ENCODE data around the gene GCA.

GCA gene

DNA sequence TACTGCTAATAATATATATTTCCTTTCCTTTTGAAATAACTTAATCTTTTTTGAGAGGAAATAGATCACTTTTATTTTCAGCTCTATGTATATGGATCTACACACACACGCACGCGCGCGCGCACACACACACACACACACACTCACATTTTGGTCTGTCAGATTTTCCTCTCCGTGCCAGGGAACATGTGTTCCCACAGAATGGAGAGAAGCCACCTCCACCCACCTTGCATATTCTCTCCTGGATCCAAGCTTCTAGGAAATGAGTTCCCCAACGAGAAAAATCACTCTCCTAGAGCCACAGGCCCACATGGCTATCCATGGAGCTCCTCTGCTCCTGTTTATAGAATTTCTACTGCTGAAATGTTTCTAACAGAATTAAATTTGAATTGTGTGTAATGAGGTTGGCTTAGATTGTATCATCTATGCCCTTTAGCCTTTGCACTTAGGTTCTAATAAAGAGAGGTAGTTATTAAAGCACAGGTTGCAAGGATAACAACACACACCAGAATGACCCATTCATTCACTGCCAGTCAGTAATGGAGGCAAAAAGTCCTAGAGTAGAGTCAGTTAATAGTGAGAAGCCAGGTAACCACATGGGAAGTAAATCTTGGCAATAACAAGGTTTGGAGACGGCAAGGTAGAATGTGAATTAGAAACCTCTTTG is 45.1 kb upstream of the GCA start:
- no peaks in the 10 kb centered on the region for H3F3A ChIP-seq (ENCODE audit: insufficient read depth, low read length)
- H2AFZ ChIP-seq (ENCODE audit: low read length), result no peak overlapping the region
- TF ChIP-seq EZH2 (IDR thresholded peaks at IDR 0.05; ENCODE audit: borderline replicate concordance, low read length), result no peak
- TF ChIP-seq, protein P1, sequence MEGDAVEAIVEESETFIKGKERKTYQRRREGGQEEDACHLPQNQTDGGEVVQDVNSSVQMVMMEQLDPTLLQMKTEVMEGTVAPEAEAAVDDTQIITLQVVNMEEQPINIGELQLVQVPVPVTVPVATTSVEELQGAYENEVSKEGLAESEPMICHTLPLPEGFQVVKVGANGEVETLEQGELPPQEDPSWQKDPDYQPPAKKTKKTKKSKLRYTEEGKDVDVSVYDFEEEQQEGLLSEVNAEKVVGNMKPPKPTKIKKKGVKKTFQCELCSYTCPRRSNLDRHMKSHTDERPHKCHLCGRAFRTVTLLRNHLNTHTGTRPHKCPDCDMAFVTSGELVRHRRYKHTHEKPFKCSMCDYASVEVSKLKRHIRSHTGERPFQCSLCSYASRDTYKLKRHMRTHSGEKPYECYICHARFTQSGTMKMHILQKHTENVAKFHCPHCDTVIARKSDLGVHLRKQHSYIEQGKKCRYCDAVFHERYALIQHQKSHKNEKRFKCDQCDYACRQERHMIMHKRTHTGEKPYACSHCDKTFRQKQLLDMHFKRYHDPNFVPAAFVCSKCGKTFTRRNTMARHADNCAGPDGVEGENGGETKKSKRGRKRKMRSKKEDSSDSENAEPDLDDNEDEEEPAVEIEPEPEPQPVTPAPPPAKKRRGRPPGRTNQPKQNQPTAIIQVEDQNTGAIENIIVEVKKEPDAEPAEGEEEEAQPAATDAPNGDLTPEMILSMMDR (IDR thresholded peaks at IDR 0.05; ENCODE audit: low read length), result no peak
- no peaks in the 10 kb centered on the region for H3K36me3 ChIP-seq (ENCODE audit: insufficient read depth, low read length)
- no peak overlapping the region for H3K4me3 ChIP-seq (ENCODE audit: low read depth, low read length, poor library complexity, severe bottlenecking)
- peaks cover 3% of the 10 kb centered on the region for H3K4me1 ChIP-seq (ENCODE audit: insufficient read depth, low read length, severe bottlenecking)
- no peaks in the 10 kb centered on the region for H4K20me1 ChIP-seq (ENCODE audit: insufficient read depth, low read length)
- no peak overlapping the region for H3K9ac ChIP-seq (ENCODE audit: low read length)
- H3K79me2 ChIP-seq (ENCODE audit: insufficient read depth, low read length), result no peaks in the 10 kb centered on the region
- no peaks in the 10 kb centered on the region for H3K9me3 ChIP-seq (ENCODE audit: low read length)
- H3K9me2 ChIP-seq (ENCODE audit: low read depth, low read length), result no peaks in the 10 kb centered on the region
- H3K27me3 ChIP-seq (ENCODE audit: insufficient read depth, low read length), result no peaks in the 10 kb centered on the region
- H3K4me2 ChIP-seq (ENCODE audit: low read length), result no peak overlapping the region
- H3K27ac ChIP-seq (ENCODE audit: low read depth, low read length, poor library complexity, severe bottlenecking), result no peak overlapping the region

- Histone ChIP-seq H3K27ac (ENCODE audit: low read depth, low read length, poor library complexity, severe bottlenecking) (no peak overlapping the region), H3F3A (ENCODE audit: insufficient read depth, low read length) (no peaks in the 10 kb centered on the region), H3K9me2 (ENCODE audit: low read depth, low read length) (no peaks in the 10 kb centered on the region), H3K36me3 (ENCODE audit: insufficient read depth, low read length) (no peaks in the 10 kb centered on the region), H3K9me3 (ENCODE audit: low read length) (no peaks in the 10 kb centered on the region), H3K27me3 (ENCODE audit: insufficient read depth, low read length) (no peaks in the 10 kb centered on the region), H2AFZ (ENCODE audit: low read length) (no peak overlapping the region), H4K20me1 (ENCODE audit: insufficient read depth, low read length) (no peaks in the 10 kb centered on the region), H3K4me2 (ENCODE audit: low read length) (no peak overlapping the region), H3K4me3 (ENCODE audit: low read depth, low read length, poor library complexity, severe bottlenecking) (no peak overlapping the region), H3K4me1 (ENCODE audit: insufficient read depth, low read length, severe bottlenecking) (peaks cover 3% of the 10 kb centered on the region), H3K79me2 (ENCODE audit: insufficient read depth, low read length) (no peaks in the 10 kb centered on the region), H3K9ac (ENCODE audit: low read length) (no peak overlapping the region)
- no peak for TF ChIP-seq EZH2 (IDR thresholded peaks at IDR 0.05; ENCODE audit: borderline replicate concordance, low read length)
- TF ChIP-seq, protein P1 (IDR thresholded peaks at IDR 0.05; ENCODE audit: low read length), result no peak
These were observed 43.7 kb upstream of the GCA start for GRCh38 chr2:162300266-162300665.

- no peak for TF ChIP-seq EZH2 (IDR thresholded peaks at IDR 0.05; ENCODE audit: borderline replicate concordance, low read length)
- TF ChIP-seq, protein P1 (IDR thresholded peaks at IDR 0.05; ENCODE audit: low read length), result peak; percentile 86
- Histone ChIP-seq H3K4me3 (ENCODE audit: low read depth, low read length, poor library complexity, severe bottlenecking) (no peak overlapping the region), H3K4me2 (ENCODE audit: low read length) (no peak overlapping the region), H3K9ac (ENCODE audit: low read length) (no peak overlapping the region), H3K4me1 (ENCODE audit: insufficient read depth, low read length, severe bottlenecking) (peaks cover 3% of the 10 kb centered on the region), H3K27me3 (ENCODE audit: insufficient read depth, low read length) (no peaks in the 10 kb centered on the region), H3F3A (ENCODE audit: insufficient read depth, low read length) (no peaks in the 10 kb centered on the region), H4K20me1 (ENCODE audit: insufficient read depth, low read length) (no peaks in the 10 kb centered on the region), H3K36me3 (ENCODE audit: insufficient read depth, low read length) (no peaks in the 10 kb centered on the region), H3K9me2 (ENCODE audit: low read depth, low read length) (no peaks in the 10 kb centered on the region), H2AFZ (ENCODE audit: low read length) (no peak overlapping the region), H3K79me2 (ENCODE audit: insufficient read depth, low read length) (no peaks in the 10 kb centered on the region), H3K27ac (ENCODE audit: low read depth, low read length, poor library complexity, severe bottlenecking) (no peak overlapping the region), H3K9me3 (ENCODE audit: low read length) (no peaks in the 10 kb centered on the region)
These were observed 42.7 kb upstream of the GCA start for GRCh38 chr2:162301151-162301804.
